Measurements from ENCODE around the gene MED13L.

DNA sequence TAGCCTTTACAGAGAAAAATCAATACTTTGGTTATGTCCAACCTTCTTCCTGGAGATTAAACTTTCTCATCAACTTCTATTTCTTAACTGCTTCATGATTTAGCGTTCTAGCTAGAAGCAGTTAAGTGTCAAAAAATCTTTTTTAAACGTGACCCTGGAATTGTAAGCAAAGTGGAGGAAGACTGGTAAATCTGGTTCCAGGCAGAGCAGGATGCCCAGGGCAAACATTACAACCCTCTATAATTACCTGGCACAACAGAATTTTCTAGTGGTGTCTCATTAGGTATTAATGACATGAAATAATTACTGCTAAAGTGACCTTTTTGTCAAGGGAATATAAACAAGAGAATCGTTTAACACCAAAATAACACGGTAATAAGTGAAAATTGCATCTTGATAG, 320.8 kb downstream of the MED13L start:
- TF ChIP-seq, protein P1, sequence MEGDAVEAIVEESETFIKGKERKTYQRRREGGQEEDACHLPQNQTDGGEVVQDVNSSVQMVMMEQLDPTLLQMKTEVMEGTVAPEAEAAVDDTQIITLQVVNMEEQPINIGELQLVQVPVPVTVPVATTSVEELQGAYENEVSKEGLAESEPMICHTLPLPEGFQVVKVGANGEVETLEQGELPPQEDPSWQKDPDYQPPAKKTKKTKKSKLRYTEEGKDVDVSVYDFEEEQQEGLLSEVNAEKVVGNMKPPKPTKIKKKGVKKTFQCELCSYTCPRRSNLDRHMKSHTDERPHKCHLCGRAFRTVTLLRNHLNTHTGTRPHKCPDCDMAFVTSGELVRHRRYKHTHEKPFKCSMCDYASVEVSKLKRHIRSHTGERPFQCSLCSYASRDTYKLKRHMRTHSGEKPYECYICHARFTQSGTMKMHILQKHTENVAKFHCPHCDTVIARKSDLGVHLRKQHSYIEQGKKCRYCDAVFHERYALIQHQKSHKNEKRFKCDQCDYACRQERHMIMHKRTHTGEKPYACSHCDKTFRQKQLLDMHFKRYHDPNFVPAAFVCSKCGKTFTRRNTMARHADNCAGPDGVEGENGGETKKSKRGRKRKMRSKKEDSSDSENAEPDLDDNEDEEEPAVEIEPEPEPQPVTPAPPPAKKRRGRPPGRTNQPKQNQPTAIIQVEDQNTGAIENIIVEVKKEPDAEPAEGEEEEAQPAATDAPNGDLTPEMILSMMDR (IDR thresholded peaks at IDR 0.05) = no peak
- TF ChIP-seq ZFX (IDR thresholded peaks at IDR 0.05; ENCODE audit: borderline replicate concordance) = no peak

Measured in 22Rv1 (cell line).